Epithelial cell of esophagus (primary cell): Measurements from ENCODE around the gene RET.
A peak's percentile ranks its signal among the peaks of the same experiment; 100 is the strongest.

Source experiments
- DNase-seq: peaks from one replicate; pipeline ENCODE4 v3.0.0; 2010; ENCODE audit warnings: low read depth
- H3K4me3 ChIP-seq: 2 replicates; pipeline ENCODE4 v1.5.1; 2011; ENCODE audit warnings: mild to moderate bottlenecking, low read length, control low read depth
- CTCF ChIP-seq: IDR thresholded peaks from 2 replicates; pipeline ENCODE4 v1.5.1; 2011; ENCODE audit warnings: low read depth, mild to moderate bottlenecking, low read length, control low read depth, inconsistent platforms; ENCODE audit not compliant: insufficient read depth; ENCODE audit errors: missing control alignments

RET gene

GRCh38 chr10:43122096-43122495 is 45.2 kb downstream of the RET start:
- DNase-seq = no peak
- no peak for TF ChIP-seq CTCF
- H3K4me3 ChIP-seq = no peak overlapping the region

GRCh38 chr10:43122826-43123225 is 46.0 kb downstream of the RET start:
- TF ChIP-seq CTCF = no peak
- no peak overlapping the region for H3K4me3 ChIP-seq
- no peak for DNase-seq

GRCh38 chr10:43123361-43124093 is 46.7 kb downstream of the RET start:
- no peak for DNase-seq
- no peak for TF ChIP-seq CTCF
- no peak overlapping the region for H3K4me3 ChIP-seq

GRCh38 chr10:43124094-43124521 is 47.2 kb downstream of the RET start:
- TF ChIP-seq CTCF = no peak
- no peak overlapping the region for H3K4me3 ChIP-seq
- DNase-seq = no peak

- no peak overlapping the region for H3K4me3 ChIP-seq
- no peak for DNase-seq
- TF ChIP-seq CTCF = no peak
These were observed 47.9 kb downstream of the RET start for GRCh38 chr10:43124574-43125273.

GRCh38 chr10:43125274-43125845 is 48.5 kb downstream of the RET start:
- TF ChIP-seq CTCF = no peak
- peak; percentile 8 for DNase-seq
- H3K4me3 ChIP-seq = no peak overlapping the region
